ENCODE measurements around the gene DLGAP4.

- TF ChIP-seq TAF1 (IDR thresholded peaks at IDR 0.05; ENCODE audit: borderline replicate concordance, low read depth, low read length) (no peak), POLR2A (IDR thresholded peaks at IDR 0.05; ENCODE audit: low read depth, low read length) (no peak)
Measured at GRCh38 chr20:36540551-36541211, 234.5 kb downstream of the DLGAP4 start.
